DMS114 treated with DMSO at 0.1 percent for 48 hours (cell line): ENCODE measurements around the gene MOB3B.
"Not testable (repeated sequence)": the region's sequence is repeated elsewhere in the genome, so short reads cannot be mapped to it uniquely, and the experiment has no call there.

ENCODE experiments used
- DNase-seq: peaks from one replicate; lab custom pipeline; 2025; ENCODE audit not compliant: unreplicated experiment; lab: John Stamatoyannopoulos, UW

The MOB3B gene

GRCh38 chr9:27426511-27427271, 102.9 kb downstream of the MOB3B start:
- no peak for DNase-seq

- DNase-seq = no peak
Observed at GRCh38 chr9:27425827-27426510, 103.6 kb downstream of the MOB3B start.

GRCh38 chr9:27423915-27424710, 105.5 kb downstream of the MOB3B start:
- no peak for DNase-seq

- DNase-seq = no peak
Observed at GRCh38 chr9:27422279-27422834, 107.3 kb downstream of the MOB3B start.

GRCh38 chr9:27421577-27421976, 108.0 kb downstream of the MOB3B start:
- no peak for DNase-seq

- DNase-seq = not testable (repeated sequence)
Observed at GRCh38 chr9:27419558-27419957, 110.1 kb downstream of the MOB3B start.

- DNase-seq = no peak
Observed at GRCh38 chr9:27414220-27414761, 115.3 kb downstream of the MOB3B start.

GRCh38 chr9:27413511-27414219, 115.9 kb downstream of the MOB3B start:
- no peak for DNase-seq

GRCh38 chr9:27412963-27413362, 116.7 kb downstream of the MOB3B start:
- no peak for DNase-seq

GRCh38 chr9:27412081-27412480, 117.5 kb downstream of the MOB3B start:
- DNase-seq = no peak

- DNase-seq = no peak
Observed at GRCh38 chr9:27408482-27408881, 121.1 kb downstream of the MOB3B start.

- no peak for DNase-seq
Observed at GRCh38 chr9:27408001-27408400, 121.6 kb downstream of the MOB3B start.

GRCh38 chr9:27407491-27407890, 122.1 kb downstream of the MOB3B start:
- DNase-seq = no peak

GRCh38 chr9:27404661-27405060, 125.0 kb downstream of the MOB3B start:
- no peak for DNase-seq

- DNase-seq = no peak
Observed at GRCh38 chr9:27402626-27403025, 127.0 kb downstream of the MOB3B start.

- no peak for DNase-seq
Observed at GRCh38 chr9:27400334-27400880, 129.2 kb downstream of the MOB3B start.

- no peak for DNase-seq
Observed at GRCh38 chr9:27398982-27399653, 130.5 kb downstream of the MOB3B start.

GRCh38 chr9:27396495-27396894, 133.1 kb downstream of the MOB3B start:
- DNase-seq = no peak

- DNase-seq = no peak
Observed at GRCh38 chr9:27395484-27395921, 134.1 kb downstream of the MOB3B start.

GRCh38 chr9:27394826-27395201, 134.8 kb downstream of the MOB3B start:
- DNase-seq = no peak
